K562 (cell line): ENCODE results near the gene KLRF2. TPM values are rescaled to one million over a fixed set of nuclear protein-coding genes. Genes with fewer than 3 reads are reported as not detected.

ENCODE experiments used
- ATAC-seq: fragments of 200-7000 bp; cut with Tn5 transposase; 3 replicates; pipeline ENCODE4 v1.9.1; 2020; ENCODE audit warnings: moderate library complexity
- BruUV-seq: library from RNA; stranded (reverse); fragments of 400-500 nt; replicated peaks from 2 replicates; lab custom pipeline; 2021; lab: Mats Ljungman, UMichigan
- CTCF ChIA-PET: fragments of 300-600 bp; formaldehyde crosslinking; extraction: SDS; loops from one replicate; lab custom pipeline; 2021; ENCODE audit warnings: low intra/inter-chr PET ratio; lab: Yijun Ruan, JAX
- POLR2A ChIA-PET: fragments of 300-600, 350-650 bp; sonication (Branson Sonifier 250); formaldehyde crosslinking; extraction: SDS; loops from one replicate; lab custom pipeline; 2021; ENCODE audit warnings: antibody characterized with exemption, inconsistent platforms; lab: Yijun Ruan, JAX
- DNase-seq, 4 experiments: peaks; one replicate each; pipeline versions ENCODE4 v3.0.0 to v3.0.0-alpha.2; 2011 to 2018; ENCODE audit warnings: low spot score in 3 of 4, mixed read lengths in 3 of 4; ENCODE audit errors: extremely low read depth in 1 of 4
- FAIRE-seq: peaks from 2 replicates; lab custom pipeline; 2011; peaks lifted over from hg19 to GRCh38; lab: Jason Lieb, UNC
- H2AFZ ChIP-seq: 2 replicates; pipeline ENCODE4 v1.6.0; 2011; ENCODE audit warnings: low read depth, low read length, control low read depth, inconsistent platforms
- H3K27ac ChIP-seq: fragments of 200-600 bp; 3 replicates; pipeline ENCODE4 v1.8.0; 2011; ENCODE audit warnings: low read depth, mild to moderate bottlenecking, control low read depth, inconsistent platforms, low read length, moderate library complexity, mixed read lengths; ENCODE audit errors: extremely low read depth
- H3K27me3 ChIP-seq, 2 experiments: fragments of 300-600 bp in 1 of 2; 2 replicates in 1 of 2; 3 replicates in 1 of 2; pipeline versions ENCODE4 v1.6.0 to v1.8.0; 2011; ENCODE audit warnings: inconsistent platforms in 2 of 2, low read length in 2 of 2, mild to moderate bottlenecking in 1 of 2, mixed read lengths in 1 of 2, moderate library complexity in 1 of 2; ENCODE audit not compliant: control insufficient read depth in 2 of 2, insufficient read depth in 2 of 2
- H3K36me3 ChIP-seq: fragments of 300-600 bp; 3 replicates; pipeline ENCODE4 v1.8.0; 2011; ENCODE audit warnings: mild to moderate bottlenecking, low read length, inconsistent platforms; ENCODE audit not compliant: control insufficient read depth, insufficient read depth
- H3K4me1 ChIP-seq, 2 experiments: fragments of 200-600 bp in 1 of 2; replicated peaks in 1 of 2; 2 replicates in 1 of 2; 3 replicates in 1 of 2; pipeline versions ENCODE4 v1.5.1 to v1.8.0; 2011; ENCODE audit warnings: inconsistent platforms in 2 of 2, low read length in 2 of 2, mild to moderate bottlenecking in 1 of 2, mixed read lengths in 1 of 2, moderate library complexity in 1 of 2; ENCODE audit not compliant: control insufficient read depth in 2 of 2, insufficient read depth in 2 of 2
- H3K4me2 ChIP-seq: 2 replicates; pipeline ENCODE4 v1.6.1; 2011; ENCODE audit warnings: low read length, control low read depth, inconsistent platforms, mixed read lengths; ENCODE audit not compliant: insufficient read depth
- H3K4me3 ChIP-seq: fragments of 200-600 bp; sonication (generic), shearing (Covaris generic); 2 replicates; pipeline ENCODE4 v1.5.1; 2016; ENCODE audit warnings: control low read depth, inconsistent platforms
- H3K79me2 ChIP-seq: fragments of 200-600 bp; 3 replicates; pipeline ENCODE4 v1.8.0; 2011; ENCODE audit warnings: low read length, inconsistent platforms; ENCODE audit not compliant: control insufficient read depth, insufficient read depth
- H3K9ac ChIP-seq, 2 experiments: 2 replicates each; pipeline versions ENCODE4 v1.6.0 to v1.6.1; 2011; ENCODE audit warnings: low read depth in 2 of 2, low read length in 2 of 2, control low read depth in 1 of 2, inconsistent platforms in 1 of 2, mild to moderate bottlenecking in 1 of 2, mixed read lengths in 1 of 2; ENCODE audit not compliant: insufficient read depth in 1 of 2
- H3K9me1 ChIP-seq: one replicate; pipeline ENCODE4 v1.6.0; 2011; ENCODE audit warnings: inconsistent platforms, mild to moderate bottlenecking, low read length, moderate library complexity; ENCODE audit not compliant: control insufficient read depth, insufficient read depth
- H3K9me3 ChIP-seq: replicated peaks from 2 replicates; pipeline ENCODE4 v1.5.1; 2011; ENCODE audit warnings: low read depth, low read length, inconsistent platforms; ENCODE audit not compliant: control insufficient read depth, insufficient read depth
- H4K20me1 ChIP-seq: replicated peaks from 2 replicates; pipeline ENCODE4 v1.6.1; 2011; ENCODE audit warnings: low read length, inconsistent platforms, mixed read lengths; ENCODE audit not compliant: control insufficient read depth, insufficient read depth
- CREM ChIP-seq: IDR thresholded peaks from 2 replicates; pipeline ENCODE4 v1.6.1; 2014; ENCODE audit warnings: antibody characterized with exemption, low read depth
- DNMT1 ChIP-seq: fragments of 450-650 bp; IDR thresholded peaks from 2 replicates; pipeline ENCODE4 v1.6.1; 2016; ENCODE audit warnings: antibody characterized with exemption, mild to moderate bottlenecking
- EGR1 ChIP-seq: fragments of 450-650 bp; conservative IDR thresholded peaks from 2 replicates; pipeline ENCODE4 v1.6.1; 2017; ENCODE audit warnings: mild to moderate bottlenecking
- FOXJ2 ChIP-seq: fragments of 200-800 bp; sonication (Bioruptor generic); IDR thresholded peaks from 2 replicates; pipeline ENCODE4 v1.6.1; 2016; ENCODE audit warnings: missing genetic modification characterization, missing compliant biosample characterization
- GABPB1 ChIP-seq: sonication (generic); formaldehyde crosslinking; IDR thresholded peaks from 2 replicates; pipeline ENCODE4 v1.8.0; 2022; ENCODE audit warnings: mild to moderate bottlenecking, missing genetic modification reagents
- IRF2 ChIP-seq: sonication (generic); formaldehyde crosslinking; IDR thresholded peaks from 2 replicates; pipeline ENCODE4 v1.8.1; 2022; ENCODE audit warnings: mild to moderate bottlenecking, missing genetic modification reagents
- MTA2 ChIP-seq: fragments of 450-650 bp; IDR thresholded peaks from 2 replicates; pipeline ENCODE4 v1.6.1; 2016; ENCODE audit warnings: low read depth
- PYGO2 ChIP-seq: fragments of 450-650 bp; IDR thresholded peaks from 2 replicates; pipeline ENCODE4 v1.6.1; 2016; ENCODE audit warnings: mild to moderate bottlenecking, missing genetic modification characterization, moderate library complexity, missing compliant biosample characterization
- WGBS: fragments of 100-300 bp; shearing (Covaris generic); methylation state at CpG from one replicate; pipeline ENCODE4 v1.1.6; 2016; ENCODE audit warnings: low coverage, mixed read lengths; ENCODE audit not compliant: insufficient coverage; ENCODE audit errors: missing lambda C conversion rate; 5-methylcytosine and 5-hydroxymethylcytosine counted together
- in situ Hi-C: fragments of 300-500 bp; cut with MboI; formaldehyde crosslinking; loops from 4 replicates; pipeline ENCODE4 v1.15.0; 2018; ENCODE audit warnings: inconsistent platforms, mixed read lengths
- intact Hi-C: fragments of 100-400 bp; cut with micrococcal nuclease; formaldehyde crosslinking; loops from 2 replicates; pipeline ENCODE4 v1.14.2; 2022
- polyA plus RNA-seq, 8 experiments: library from polyadenylated mRNA; depleted of rRNA in 4 of 8; stranded (reverse) in 5 of 8; unstranded in 3 of 8; fragments of >200 nt; fragmentation: Nextera tagmentation in 2 of 8; fragmentation: Illumina TruSeq in 1 of 8; extraction: Ambion mirVana in 2 of 8; extraction: Trizol in 1 of 8; gene quantifications; 2 replicates each; pipeline versions ENCODE4 v1.2.1 to v1.2.3, GENCODE V29; 2011 to 2014; ENCODE audit warnings: inconsistent platforms in 1 of 8, missing spikeins in 1 of 8
- total RNA-seq, 7 experiments: library from RNA; depleted of rRNA in 6 of 7; stranded (reverse); fragments of >200 nt in 6 of 7; fragmentation: Illumina TruSeq in 2 of 7; extraction: Trizol in 2 of 7; gene quantifications; 2 replicates each; pipeline versions ENCODE4 v1.2.1 to v1.2.3, GENCODE V29; 2011 to 2021; ENCODE audit warnings: low replicate concordance in 1 of 7
- TF ChIP-seq, protein P1 (sequence below): fragments of 450-650 bp; formaldehyde crosslinking; IDR thresholded peaks from 2 replicates; pipeline ENCODE4 v1.4.0; 2020; ENCODE audit warnings: mild to moderate bottlenecking
- TF ChIP-seq, protein P2 (sequence below): fragments of 450-650 bp; formaldehyde crosslinking; IDR thresholded peaks from 2 replicates; pipeline ENCODE4 v1.4.0; 2020; ENCODE audit warnings: mild to moderate bottlenecking, moderate library complexity
- TF ChIP-seq, protein P3 (sequence below): fragments of 450-650 bp; conservative IDR thresholded peaks from 2 replicates; pipeline ENCODE4 v1.6.1; 2016; ENCODE audit warnings: missing genetic modification characterization, low read depth, mild to moderate bottlenecking, control low read depth, missing compliant biosample characterization
- TF ChIP-seq, protein P4 (sequence below): fragments of 450-650 bp; formaldehyde crosslinking; IDR thresholded peaks from 2 replicates; pipeline ENCODE4 v1.4.0; 2022; ENCODE audit warnings: missing genetic modification characterization

KLRF2 gene
- total and polyA plus RNA-seq, 9 of the 15 experiments (the other 6 are each of a cell fraction or from before 2014, with no cell fraction given): not detected

DNA sequence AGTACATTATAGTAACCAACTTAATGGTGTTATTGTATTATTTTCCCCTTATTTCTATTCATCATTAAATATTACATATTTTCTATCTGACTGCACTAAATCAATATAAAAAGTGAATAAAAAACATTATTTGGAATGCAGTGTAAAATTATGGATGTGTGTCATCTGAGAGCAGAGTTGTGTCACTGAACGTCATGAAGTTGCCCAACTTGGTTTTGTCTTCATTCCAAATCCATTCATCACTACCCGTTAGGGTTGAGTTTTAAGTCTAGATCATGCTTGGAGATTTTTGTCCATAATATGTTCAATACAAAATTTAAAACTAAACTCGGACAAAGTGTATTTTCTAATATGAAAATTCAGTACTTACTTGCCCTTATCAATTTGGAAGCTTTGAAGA lies 37.9 kb upstream of the KLRF2 start:
- Histone ChIP-seq H2AFZ (no peak overlapping the region), H3K9ac (no peak overlapping the region), H3K27me3 (no peaks in the 10 kb centered on the region), H3K27ac (no peak overlapping the region), H3K79me2 (no peaks in the 10 kb centered on the region), H3K4me2 (no peak overlapping the region), H3K4me3 (no peak overlapping the region), H4K20me1 (no peaks in the 10 kb centered on the region), H3K36me3 (no peaks in the 10 kb centered on the region), H3K9me3 (no peaks in the 10 kb centered on the region), H3K4me1 (no peaks in the 10 kb centered on the region), H3K9me1 (no peaks in the 10 kb centered on the region)
- intact Hi-C loops (no loop called here), in situ Hi-C loops (no loop called here)
- FAIRE-seq (no peak), DNase-seq (no peak), ATAC-seq (no peak)
- CTCF ChIA-PET: no interaction called here
- TF ChIP-seq DNMT1: no peak
- no peak for TF ChIP-seq EGR1
- no peak for TF ChIP-seq CREM
- TF ChIP-seq IRF2 (CRISPR knock-in tag): no peak
- no peak for TF ChIP-seq PYGO2 (tag)
- no peak for TF ChIP-seq FOXJ2
- no peak for TF ChIP-seq MTA2
- TF ChIP-seq, protein P1, sequence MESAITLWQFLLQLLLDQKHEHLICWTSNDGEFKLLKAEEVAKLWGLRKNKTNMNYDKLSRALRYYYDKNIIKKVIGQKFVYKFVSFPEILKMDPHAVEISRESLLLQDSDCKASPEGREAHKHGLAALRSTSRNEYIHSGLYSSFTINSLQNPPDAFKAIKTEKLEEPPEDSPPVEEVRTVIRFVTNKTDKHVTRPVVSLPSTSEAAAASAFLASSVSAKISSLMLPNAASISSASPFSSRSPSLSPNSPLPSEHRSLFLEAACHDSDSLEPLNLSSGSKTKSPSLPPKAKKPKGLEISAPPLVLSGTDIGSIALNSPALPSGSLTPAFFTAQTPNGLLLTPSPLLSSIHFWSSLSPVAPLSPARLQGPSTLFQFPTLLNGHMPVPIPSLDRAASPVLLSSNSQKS (CRISPR knock-in tag): no peak
- TF ChIP-seq, protein P2, sequence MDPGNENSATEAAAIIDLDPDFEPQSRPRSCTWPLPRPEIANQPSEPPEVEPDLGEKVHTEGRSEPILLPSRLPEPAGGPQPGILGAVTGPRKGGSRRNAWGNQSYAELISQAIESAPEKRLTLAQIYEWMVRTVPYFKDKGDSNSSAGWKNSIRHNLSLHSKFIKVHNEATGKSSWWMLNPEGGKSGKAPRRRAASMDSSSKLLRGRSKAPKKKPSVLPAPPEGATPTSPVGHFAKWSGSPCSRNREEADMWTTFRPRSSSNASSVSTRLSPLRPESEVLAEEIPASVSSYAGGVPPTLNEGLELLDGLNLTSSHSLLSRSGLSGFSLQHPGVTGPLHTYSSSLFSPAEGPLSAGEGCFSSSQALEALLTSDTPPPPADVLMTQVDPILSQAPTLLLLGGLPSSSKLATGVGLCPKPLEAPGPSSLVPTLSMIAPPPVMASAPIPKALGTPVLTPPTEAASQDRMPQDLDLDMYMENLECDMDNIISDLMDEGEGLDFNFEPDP (CRISPR knock-in tag): no peak
- TF ChIP-seq, protein P3, sequence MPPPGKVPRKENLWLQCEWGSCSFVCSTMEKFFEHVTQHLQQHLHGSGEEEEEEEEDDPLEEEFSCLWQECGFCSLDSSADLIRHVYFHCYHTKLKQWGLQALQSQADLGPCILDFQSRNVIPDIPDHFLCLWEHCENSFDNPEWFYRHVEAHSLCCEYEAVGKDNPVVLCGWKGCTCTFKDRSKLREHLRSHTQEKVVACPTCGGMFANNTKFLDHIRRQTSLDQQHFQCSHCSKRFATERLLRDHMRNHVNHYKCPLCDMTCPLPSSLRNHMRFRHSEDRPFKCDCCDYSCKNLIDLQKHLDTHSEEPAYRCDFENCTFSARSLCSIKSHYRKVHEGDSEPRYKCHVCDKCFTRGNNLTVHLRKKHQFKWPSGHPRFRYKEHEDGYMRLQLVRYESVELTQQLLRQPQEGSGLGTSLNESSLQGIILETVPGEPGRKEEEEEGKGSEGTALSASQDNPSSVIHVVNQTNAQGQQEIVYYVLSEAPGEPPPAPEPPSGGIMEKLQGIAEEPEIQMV: no peak
- TF ChIP-seq, protein P4, sequence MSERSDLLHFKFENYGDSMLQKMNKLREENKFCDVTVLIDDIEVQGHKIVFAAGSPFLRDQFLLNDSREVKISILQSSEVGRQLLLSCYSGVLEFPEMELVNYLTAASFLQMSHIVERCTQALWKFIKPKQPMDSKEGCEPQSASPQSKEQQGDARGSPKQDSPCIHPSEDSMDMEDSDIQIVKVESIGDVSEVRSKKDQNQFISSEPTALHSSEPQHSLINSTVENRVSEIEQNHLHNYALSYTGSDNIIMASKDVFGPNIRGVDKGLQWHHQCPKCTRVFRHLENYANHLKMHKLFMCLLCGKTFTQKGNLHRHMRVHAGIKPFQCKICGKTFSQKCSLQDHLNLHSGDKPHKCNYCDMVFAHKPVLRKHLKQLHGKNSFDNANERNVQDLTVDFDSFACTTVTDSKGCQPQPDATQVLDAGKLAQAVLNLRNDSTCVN (CRISPR knock-in tag): no peak
- no peak for TF ChIP-seq GABPB1 (CRISPR knock-in tag)
- 3% methylated on average over 3 of the region's 3 CpGs for WGBS
- BruUV-seq: no TSS peak
- POLR2A ChIA-PET: no interaction called here
